H1 (cell line): ENCODE data around the gene RIPPLY3. TPM values are rescaled to one million over a fixed set of nuclear protein-coding genes. Genes with fewer than 3 reads are reported as not detected.
A peak's percentile ranks its signal among the peaks of the same experiment; 100 is the strongest.

Experiments
- CTCF ChIA-PET: fragments of 300-600 bp; sonication (Branson Sonifier 250); formaldehyde crosslinking; loops from one replicate; lab custom pipeline; 2021; ENCODE audit not compliant: partially characterized antibody; lab: Charles Lee
- POLR2A ChIA-PET: fragments of 300-600 bp; sonication (Branson Sonifier 250); formaldehyde crosslinking; loops from one replicate; lab custom pipeline; 2021; ENCODE audit warnings: inconsistent platforms; ENCODE audit not compliant: partially characterized antibody; lab: Charles Lee
- DNase-seq, 2 experiments: peaks; one replicate each; pipeline versions ENCODE4 v3.0.0 to v3.0.0-alpha.2; 2010 to 2022; ENCODE audit warnings: low spot score in 2 of 2, low read depth in 1 of 2, mixed read lengths in 1 of 2
- FAIRE-seq: peaks from 2 replicates; lab custom pipeline; 2011; peaks lifted over from hg19 to GRCh38; lab: Jason Lieb, UNC
- H2AFZ ChIP-seq: 2 replicates; pipeline ENCODE4 v1.8.1; 2012; ENCODE audit warnings: low read length, inconsistent platforms
- H2AK5ac ChIP-seq: 2 replicates; pipeline ENCODE4 v1.6.1; 2013; ENCODE audit warnings: low read depth, low read length
- H2BK120ac ChIP-seq: replicated peaks from 2 replicates; pipeline ENCODE3; 2013; ENCODE audit warnings: low read depth, low read length, inconsistent platforms
- H2BK12ac ChIP-seq: 2 replicates; pipeline ENCODE4 v1.6.1; 2013; ENCODE audit warnings: low read depth, low read length
- H2BK15ac ChIP-seq: 2 replicates; pipeline ENCODE4 v1.6.1; 2013; ENCODE audit warnings: low read length
- H2BK20ac ChIP-seq: 2 replicates; pipeline ENCODE4 v1.6.1; 2013; ENCODE audit warnings: low read length
- H2BK5ac ChIP-seq: 2 replicates; pipeline ENCODE4 v1.6.1; 2013; ENCODE audit warnings: low read depth, low read length
- H3K14ac ChIP-seq: 2 replicates; pipeline ENCODE4 v1.6.1; 2013; ENCODE audit warnings: inconsistent platforms; ENCODE audit not compliant: insufficient read length
- H3K18ac ChIP-seq: 2 replicates; pipeline ENCODE4 v1.6.1; 2013; ENCODE audit warnings: low read length; ENCODE audit errors: extremely low read depth
- H3K23ac ChIP-seq: 2 replicates; pipeline ENCODE4 v1.6.1; 2013; ENCODE audit warnings: inconsistent platforms; ENCODE audit not compliant: insufficient read length
- H3K23me2 ChIP-seq: 2 replicates; pipeline ENCODE4 v1.6.1; 2013; ENCODE audit warnings: low read depth, low read length
- H3K27ac ChIP-seq: 2 replicates; pipeline ENCODE4 v1.6.1; 2011; ENCODE audit warnings: low read depth, low read length, inconsistent platforms
- H3K27me3 ChIP-seq, 4 experiments: replicated peaks in 1 of 4; 1 replicate in 1 of 4; 2 replicates in 3 of 4; pipeline versions ENCODE4 v1.6.1 to v1.8.1; 2011 to 2013; ENCODE audit warnings: low read length in 3 of 4, mild to moderate bottlenecking in 3 of 4, inconsistent platforms in 2 of 4, mixed read lengths in 2 of 4, moderate library complexity in 1 of 4; ENCODE audit not compliant: control insufficient read depth in 3 of 4, insufficient read depth in 3 of 4; ENCODE audit errors: extremely low read depth in 1 of 4
- H3K36me3 ChIP-seq, 4 experiments: 2 replicates each; pipeline versions ENCODE4 v1.6.1 to v1.8.1; 2011 to 2013; ENCODE audit warnings: mild to moderate bottlenecking in 4 of 4, low read length in 3 of 4, moderate library complexity in 2 of 4, control low read depth in 1 of 4, inconsistent platforms in 1 of 4; ENCODE audit not compliant: insufficient read depth in 4 of 4, control insufficient read depth in 2 of 4
- H3K4ac ChIP-seq: replicated peaks from 2 replicates; pipeline ENCODE3; 2013; ENCODE audit warnings: low read length, low read depth, mixed read lengths, inconsistent platforms; ENCODE audit not compliant: insufficient read length
- H3K4me1 ChIP-seq, 4 experiments: replicated peaks in 1 of 4; 1 replicate in 1 of 4; 2 replicates in 3 of 4; pipeline versions ENCODE4 v1.6.1 to v1.8.1; 2011 to 2013; ENCODE audit warnings: low read length in 3 of 4, inconsistent platforms in 2 of 4, mixed read lengths in 1 of 4; ENCODE audit not compliant: insufficient read depth in 4 of 4, control insufficient read depth in 3 of 4
- H3K4me2 ChIP-seq, 2 experiments: 2 replicates each; pipeline versions ENCODE4 v1.6.1 to v1.8.1; 2011 to 2013; ENCODE audit warnings: low read depth in 2 of 2, low read length in 2 of 2, control low read depth in 1 of 2, inconsistent platforms in 1 of 2, mild to moderate bottlenecking in 1 of 2; ENCODE audit not compliant: insufficient read depth in 1 of 2
- H3K4me3 ChIP-seq, 4 experiments: fragments of 200-600, 300-600 bp in 1 of 4; sonication (generic), shearing (Covaris generic), sonication (Bioruptor Twin) in 1 of 4; 2 replicates each; pipeline versions ENCODE4 v1.5.1 to v1.8.1; 2011 to 2016; ENCODE audit warnings: low read length in 4 of 4, low read depth in 3 of 4, control low read depth in 2 of 4, inconsistent platforms in 2 of 4, mild to moderate bottlenecking in 2 of 4, mixed read lengths in 1 of 4, moderate library complexity in 1 of 4; ENCODE audit not compliant: insufficient read depth in 2 of 4; ENCODE audit errors: extremely low read depth in 1 of 4
- H3K56ac ChIP-seq: replicated peaks from 2 replicates; pipeline ENCODE3; 2013; ENCODE audit warnings: low read depth, mild to moderate bottlenecking, mixed read lengths, low read length, inconsistent platforms; ENCODE audit not compliant: insufficient read length
- H3K79me1 ChIP-seq: 2 replicates; pipeline ENCODE4 v1.6.1; 2013; ENCODE audit warnings: low read depth, low read length, control low read depth
- H3K79me2 ChIP-seq, 2 experiments: 2 replicates each; pipeline versions ENCODE4 v1.6.1 to v1.8.1; 2012 to 2013; ENCODE audit warnings: low read length in 2 of 2, mild to moderate bottlenecking in 2 of 2, inconsistent platforms in 1 of 2; ENCODE audit not compliant: insufficient read depth in 2 of 2, control insufficient read depth in 1 of 2
- H3K9ac ChIP-seq, 4 experiments: replicated peaks in 1 of 4; 1 replicate in 1 of 4; 2 replicates in 3 of 4; pipeline versions ENCODE4 v1.6.1 to v1.8.1; 2011 to 2013; ENCODE audit warnings: low read depth in 3 of 4, low read length in 3 of 4, control low read depth in 2 of 4, mild to moderate bottlenecking in 2 of 4, moderate library complexity in 2 of 4, inconsistent platforms in 1 of 4; ENCODE audit errors: extremely low read depth in 1 of 4
- H3K9me3 ChIP-seq, 2 experiments: 2 replicates each; pipeline versions ENCODE4 v1.6.1 to v1.8.1; 2012 to 2013; ENCODE audit warnings: mild to moderate bottlenecking in 2 of 2, moderate library complexity in 2 of 2, control low read depth in 1 of 2, inconsistent platforms in 1 of 2, low read depth in 1 of 2, low read length in 1 of 2, mixed read lengths in 1 of 2; ENCODE audit not compliant: insufficient read depth in 2 of 2
- H4K20me1 ChIP-seq, 2 experiments: replicated peaks in 1 of 2; 2 replicates each; pipeline versions ENCODE3 to v1.8.1; 2011 to 2013; ENCODE audit warnings: inconsistent platforms in 2 of 2, low read length in 2 of 2, mild to moderate bottlenecking in 1 of 2; ENCODE audit not compliant: insufficient read depth in 2 of 2, control insufficient read depth in 1 of 2
- H4K5ac ChIP-seq: 2 replicates; pipeline ENCODE4 v1.6.1; 2013; ENCODE audit warnings: low read length, low read depth, mixed read lengths, inconsistent platforms; ENCODE audit not compliant: insufficient read length
- H4K8ac ChIP-seq: 2 replicates; pipeline ENCODE4 v1.8.0; 2013; ENCODE audit warnings: mild to moderate bottlenecking, moderate library complexity, low read length, inconsistent platforms; ENCODE audit not compliant: insufficient read depth; ENCODE audit errors: extremely low read depth
- H4K91ac ChIP-seq: replicated peaks from 2 replicates; pipeline ENCODE3; 2013; ENCODE audit warnings: low read length, mixed read lengths, inconsistent platforms; ENCODE audit not compliant: insufficient read length
- BACH1 ChIP-seq: IDR thresholded peaks from 2 replicates; pipeline ENCODE4 v1.6.1; 2012; ENCODE audit warnings: low read length, improper control_type of control experiment
- BRCA1 ChIP-seq: IDR thresholded peaks from 2 replicates; pipeline ENCODE4 v1.6.1; 2012; ENCODE audit warnings: low read depth, low read length, improper control_type of control experiment
- CBX8 ChIP-seq: fragments of 300-800, 300-1000 bp; sonication (generic); IDR thresholded peaks from 2 replicates; pipeline ENCODE4 v1.7.1; 2016; ENCODE audit warnings: low read depth, low read length, borderline replicate concordance
- CHD1 ChIP-seq: IDR thresholded peaks from 2 replicates; pipeline ENCODE4 v1.6.1; 2012; ENCODE audit warnings: low read depth, low read length, improper control_type of control experiment
- CHD2 ChIP-seq: IDR thresholded peaks from 2 replicates; pipeline ENCODE4 v1.6.1; 2012; ENCODE audit warnings: low read length, improper control_type of control experiment
- CREB1 ChIP-seq: IDR thresholded peaks from 2 replicates; pipeline ENCODE4 v1.6.1; 2012; ENCODE audit warnings: inconsistent platforms
- FOSL1 ChIP-seq: IDR thresholded peaks from 2 replicates; pipeline ENCODE4 v1.6.1; 2011; ENCODE audit warnings: mild to moderate bottlenecking, low read depth, low read length, moderate library complexity; ENCODE audit not compliant: insufficient read depth
- MAFK ChIP-seq: IDR thresholded peaks from 2 replicates; pipeline ENCODE4 v1.6.1; 2012; ENCODE audit warnings: low read depth, mild to moderate bottlenecking, improper control_type of control experiment, low read length
- NRF1 ChIP-seq: IDR thresholded peaks from 2 replicates; pipeline ENCODE4 v1.6.1; 2011; ENCODE audit warnings: mild to moderate bottlenecking, low read depth, low read length, improper control_type of control experiment
- RNF2 ChIP-seq: fragments of 200-900, 300-1000 bp; sonication (generic); IDR thresholded peaks from 2 replicates; pipeline ENCODE4 v1.7.1; 2016; ENCODE audit warnings: borderline replicate concordance, low read depth, mild to moderate bottlenecking, antibody characterized with exemption, low read length; ENCODE audit not compliant: poor library complexity, severe bottlenecking; ENCODE audit errors: missing control alignments
- SIN3A ChIP-seq, 2 experiments: IDR thresholded peaks in 1 of 2; conservative IDR thresholded peaks in 1 of 2; 2 replicates each; pipeline ENCODE4 v1.6.1; 2011 to 2012; ENCODE audit warnings: low read length in 2 of 2, improper control_type of control experiment in 1 of 2, low read depth in 1 of 2, mild to moderate bottlenecking in 1 of 2
- ZNF274 ChIP-seq: IDR thresholded peaks from 2 replicates; pipeline ENCODE4 v1.7.0; 2012; ENCODE audit warnings: low read length, borderline replicate concordance; ENCODE audit errors: extremely low read depth
- WGBS, 2 experiments: shearing (Covaris generic) in 1 of 2; methylation state at CpG; one replicate each; pipeline versions ENCODE4 v1.1.6 to v1.1.7; 2013 to 2015; ENCODE audit warnings: low lambda C conversion rate in 2 of 2, mixed read lengths in 2 of 2, inconsistent platforms in 1 of 2, low coverage in 1 of 2, missing lambda C conversion rate in 1 of 2; ENCODE audit not compliant: insufficient replicate concordance in 2 of 2, insufficient coverage in 1 of 2, insufficient read length in 1 of 2; ENCODE audit errors: extremely low coverage in 1 of 2, missing lambda C conversion rate in 1 of 2; 5-methylcytosine and 5-hydroxymethylcytosine counted together
- polyA plus RNA-seq, 7 experiments: library from polyadenylated mRNA; depleted of rRNA in 3 of 7; stranded (reverse) in 5 of 7; unstranded in 2 of 7; fragments of >200 nt in 5 of 7; fragments of 200-250 nt in 2 of 7; gene quantifications; 1 replicate in 5 of 7; 2 replicates in 1 of 7; 4 replicates in 1 of 7; pipeline versions ENCODE4 v1.2.1 to v1.2.3, GENCODE V29; 2011 to 2013; ENCODE audit warnings: missing spikeins in 2 of 7, mixed read lengths in 2 of 7
- total RNA-seq: library from RNA; stranded (reverse); fragmentation: NEBNext Ultra II Directional; extraction: Animal tissue kit (Norgen Biotek cat#: 25700); gene quantifications from 2 replicates; pipeline ENCODE4 v1.2.1, GENCODE V29; 2021

RIPPLY3 gene
- total and polyA plus RNA-seq, 2 of the 8 experiments (the other 6 are each of a cell fraction or from before 2014, with no cell fraction given) = 2.0 to 2.2 TPM

DNA sequence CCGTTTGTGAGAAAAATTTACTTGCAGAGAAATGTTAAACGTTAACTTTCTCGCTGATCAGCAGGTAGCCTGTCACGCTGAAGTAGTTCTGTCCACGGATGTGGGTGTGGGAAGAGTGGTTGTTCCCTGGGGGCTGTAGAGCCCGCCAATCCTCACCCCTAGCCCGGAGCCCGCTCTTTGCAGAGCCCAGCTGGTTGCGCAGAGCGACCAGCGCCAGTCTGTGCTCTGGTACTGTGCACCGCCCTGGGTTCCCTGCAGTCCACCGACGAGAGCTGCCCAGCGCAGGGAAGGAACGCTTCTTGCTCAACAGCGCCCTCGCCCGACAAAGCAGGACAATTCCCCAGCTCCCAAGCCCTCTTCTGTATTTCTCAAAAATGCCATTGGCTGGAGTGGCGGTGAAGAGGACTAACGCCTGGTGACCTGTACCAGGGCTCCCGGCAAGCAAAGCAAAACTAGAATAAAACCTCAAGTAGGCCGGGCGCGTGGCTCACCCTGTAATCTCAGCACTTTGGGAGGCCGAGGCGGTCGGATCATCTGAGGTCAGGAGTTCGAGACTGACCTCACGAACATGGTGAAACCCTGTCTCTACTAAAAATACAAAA lies 3.3 kb downstream of the RIPPLY3 start:
- Histone ChIP-seq H3K4me3 (peak overlapping the region in 2 of 4 experiments; percentile 7 to 38; a peak in 4 of 8 replicates), H2BK120ac (no peak overlapping the region), H3K4me1 (peaks cover 0 to 8% (median 0%) of the 10 kb centered on the region in 4 experiments; a peak in 2 of 7 replicates), H3K4me2 (peak overlapping the region in 1 of 2 experiments; percentile 65; a peak in 3 of 4 replicates), H2BK5ac (no peak overlapping the region), H2BK12ac (no peak overlapping the region), H4K8ac (no peak overlapping the region), H2BK15ac (no peak overlapping the region), H2AFZ (no peak overlapping the region), H3K56ac (no peak overlapping the region), H3K18ac (no peak overlapping the region; the same call in 1 of the 2 replicates), H3K27ac (no peak overlapping the region), H3K27me3 (peaks cover 5 to 37% (median 27%) of the 10 kb centered on the region in 4 experiments), H3K36me3 (no peaks in the 10 kb centered on the region), H4K5ac (no peak overlapping the region), H3K9ac (no peak overlapping the region), H3K14ac (no peak overlapping the region), H3K23me2 (peaks cover 12% of the 10 kb centered on the region; the same call in 1 of the 2 replicates), H2AK5ac (no peak overlapping the region), H4K20me1 (no peaks in the 10 kb centered on the region), H3K4ac (no peak overlapping the region), H2BK20ac (no peak overlapping the region), H3K79me2 (no peaks in the 10 kb centered on the region), H3K9me3 (no peaks in the 10 kb centered on the region), H4K91ac (no peak overlapping the region), H3K79me1 (no peaks in the 10 kb centered on the region), H3K23ac (no peak overlapping the region)
- 19% methylated on average over 30 of the region's 30 CpGs; no CpG with 5 or more reads in 1 of the 2 experiments for WGBS, 2 experiments
- POLR2A ChIA-PET = no interaction called here
- CTCF ChIA-PET = interaction anchor here (0.6 to 3.0 kb wide), 25 partner anchors 8 to 371 kb away, joined by 3 to 22 read pairs (median 4); no protein-coding TSS in a partner anchor
- peak; percentile 99 for FAIRE-seq
- peak; percentile 79 to 97 for DNase-seq
- TF ChIP-seq ZNF274 (no peak), CHD1 (no peak), CBX8 (no peak), CREB1 (peak; percentile 41; the same call in 1 of the 2 replicates), BACH1 (0 out of 2 replicates have a peak, but pooled peaks have one; percentile 19), MAFK (no peak), CHD2 (peak; percentile 42; the same call in 1 of the 2 replicates), BRCA1 (0 out of 2 replicates have a peak, but pooled peaks have one; percentile 23), NRF1 (0 out of 2 replicates have a peak, but pooled peaks have one; percentile 4), SIN3A (conservative IDR thresholded peaks at IDR 0.05 in 1 of 2, IDR thresholded peaks at IDR 0.05 in 1 of 2; ENCODE audit: low read depth in 1 of 2, low read length in 2 of 2) (peak in 1 of 2 experiments; percentile 54; a peak in 1 of 4 replicates), RNF2 (no peak), FOSL1 (no peak)
